Esophagus squamous epithelium (tissue), 4 donors: ENCODE results near the gene SPIB.

ENCODE experiments used
- CTCF ChIP-seq, 6 experiments: fragments of 450-650 bp in 4 of 6; fragments of 200-600 bp in 2 of 6; sonication (generic) in 2 of 6; IDR thresholded peaks; one replicate each; pipeline ENCODE4 v1.5.1; 2016 to 2019; ENCODE audit warnings: antibody characterized with exemption in 6 of 6, mild to moderate bottlenecking in 4 of 6, moderate library complexity in 4 of 6
- POLR2A ChIP-seq, 4 donors: fragments of 450-650 bp; IDR thresholded peaks; one replicate each; pipeline ENCODE4 v1.6.1; 2017; ENCODE audit warnings: antibody characterized with exemption in 4 of 4, mild to moderate bottlenecking in 4 of 4, moderate library complexity in 3 of 4

GRCh38 chr19:50431343-50432220 lies 12.8 kb downstream of the SPIB start:
- no peak for TF ChIP-seq CTCF (IDR thresholded peaks at IDR 0.05)
- peak in 2 of 4 donors; percentile 14 to 57 for TF ChIP-seq POLR2A (IDR thresholded peaks at IDR 0.05)
